Measurements from ENCODE around the gene HNRNPLL. TPM values are rescaled to one million over a fixed set of nuclear protein-coding genes. Genes with fewer than 3 reads are reported as not detected.

Gene HNRNPLL
- total RNA-seq, 4 donors from 2014 or later = 45.2 to 59.7 (median 54.4) TPM

- intact Hi-C loops (cut with DNase I; ENCODE audit: low total_unique reads) = loop anchor here (10.0 kb wide), 1 partner anchor 151 kb away; no protein-coding TSS in a partner anchor
- no peaks in the 10 kb centered on the region for H3K27me3 ChIP-seq
- no peak overlapping the region for H3K4me3 ChIP-seq
- peaks cover 4 to 46% (median 8%) of the 10 kb centered on the region in 4 donors for H3K4me1 ChIP-seq
- no peak for DNase-seq
- WGBS, 2 donors (ENCODE audit: low coverage in 1 of 2) = 70 to 84% methylated on average over 3 to 5 of the region's 5 CpGs
- no peaks in the 10 kb centered on the region for H3K9me3 ChIP-seq
- TF ChIP-seq CTCF (IDR thresholded peaks at IDR 0.05) (no peak), EP300 (IDR thresholded peaks at IDR 0.05; ENCODE audit: low read depth) (no peak)
- H3K36me3 ChIP-seq = no peaks in the 10 kb centered on the region
- in situ Hi-C loops (cut with MboI; ENCODE audit: low pct_ligation_motif_present in 1 of 4, low pct_unique_long_range_greater_than_20kb in 1 of 4, low sequenced_read_pairs in 3 of 4) = loop anchor here in 2 of 4 donors (10.0 kb wide), 1 partner anchor 151 kb away; no protein-coding TSS in a partner anchor
- H3K27ac ChIP-seq = no peak overlapping the region
Measured at GRCh38 chr2:38583994-38584393, 18.7 kb downstream of the HNRNPLL start.

GRCh38 chr2:38583524-38583923, 19.2 kb downstream of the HNRNPLL start:
- WGBS, 2 donors (ENCODE audit: low coverage in 1 of 2) = 48 to 52% methylated on average over 3 of the region's 3 CpGs
- H3K4me1 ChIP-seq = peaks cover 4 to 46% (median 11%) of the 10 kb centered on the region in 4 donors

GRCh38 chr2:38581193-38582147, 21.3 kb downstream of the HNRNPLL start:
- WGBS, 2 donors (ENCODE audit: low coverage in 1 of 2) = 51 to 55% methylated on average over 4 to 9 of the region's 9 CpGs
- intact Hi-C loops (cut with DNase I; ENCODE audit: low total_unique reads) = loop anchor here (10.0 kb wide), 1 partner anchor 153 kb away; no protein-coding TSS in a partner anchor
- in situ Hi-C loops (cut with MboI; ENCODE audit: low pct_ligation_motif_present in 1 of 4, low pct_unique_long_range_greater_than_20kb in 1 of 4, low sequenced_read_pairs in 3 of 4) = loop anchor here in 2 of 4 donors (10.0 kb wide), 1 partner anchor 153 kb away; no protein-coding TSS in a partner anchor

More at GRCh38 chr2:38583524-38583923, 19.2 kb downstream of the HNRNPLL start:
- intact Hi-C loops (cut with DNase I; ENCODE audit: low total_unique reads) = loop anchor here (10.0 kb wide), 1 partner anchor 151 kb away; no protein-coding TSS in a partner anchor
- no peak overlapping the region for H3K27ac ChIP-seq
- no peak overlapping the region for H3K4me3 ChIP-seq
- no peaks in the 10 kb centered on the region for H3K36me3 ChIP-seq
- in situ Hi-C loops (cut with MboI; ENCODE audit: low pct_ligation_motif_present in 1 of 4, low pct_unique_long_range_greater_than_20kb in 1 of 4, low sequenced_read_pairs in 3 of 4) = loop anchor here in 2 of 4 donors (10.0 kb wide), 1 partner anchor 151 kb away; no protein-coding TSS in a partner anchor
- DNase-seq = no peak
- no peaks in the 10 kb centered on the region for H3K27me3 ChIP-seq
- H3K9me3 ChIP-seq = no peaks in the 10 kb centered on the region
- TF ChIP-seq CTCF (IDR thresholded peaks at IDR 0.05) (no peak), POLR2AphosphoS5 (IDR thresholded peaks at IDR 0.05) (no peak), POLR2A (IDR thresholded peaks at IDR 0.05) (no peak), EP300 (IDR thresholded peaks at IDR 0.05; ENCODE audit: low read depth) (no peak)

More at GRCh38 chr2:38581193-38582147, 21.3 kb downstream of the HNRNPLL start:
- no peak overlapping the region for H3K27ac ChIP-seq
- no peak overlapping the region for H3K4me3 ChIP-seq
- no peaks in the 10 kb centered on the region for H3K9me3 ChIP-seq
- peaks cover 0 to 39% (median 11%) of the 10 kb centered on the region in 4 donors for H3K4me1 ChIP-seq
- no peaks in the 10 kb centered on the region for H3K36me3 ChIP-seq
- H3K27me3 ChIP-seq = no peaks in the 10 kb centered on the region
- peak in 1 of 3 donors; percentile 13 for TF ChIP-seq POLR2AphosphoS5 (IDR thresholded peaks at IDR 0.05)
- no peak for TF ChIP-seq EP300 (IDR thresholded peaks at IDR 0.05; ENCODE audit: low read depth)
- TF ChIP-seq POLR2A (IDR thresholded peaks at IDR 0.05) = no peak
- peak; percentile 62 to 73 (median 65) for TF ChIP-seq CTCF (IDR thresholded peaks at IDR 0.05)
- DNase-seq = peak; percentile 36

Measured in transverse colon (tissue), 4 donors.